GM12891 (cell line): ENCODE data around the gene PCDH15.

Source experiments
- PAX5 ChIP-seq: IDR thresholded peaks from 2 replicates; pipeline ENCODE4 v1.6.1; 2011; ENCODE audit warnings: low read length, moderate library complexity, mild to moderate bottlenecking; ENCODE audit not compliant: insufficient read depth, severe bottlenecking
- POLR2A ChIP-seq: IDR thresholded peaks from 2 replicates; pipeline ENCODE4 v1.6.1; 2011; ENCODE audit warnings: low read depth, low read length, control low read depth
- POLR2AphosphoS5 ChIP-seq: IDR thresholded peaks from 2 replicates; pipeline ENCODE4 v1.6.1; 2011; ENCODE audit warnings: low read depth, low read length, control low read depth
- POU2F2 ChIP-seq: IDR thresholded peaks from 2 replicates; pipeline ENCODE4 v1.6.1; 2011; ENCODE audit warnings: low read depth, mild to moderate bottlenecking, control low read depth, low read length, moderate library complexity
- SPI1 ChIP-seq: IDR thresholded peaks from 2 replicates; pipeline ENCODE4 v1.6.1; 2011; ENCODE audit warnings: low read depth, low read length, control low read depth
- TAF1 ChIP-seq: IDR thresholded peaks from 2 replicates; pipeline ENCODE4 v1.6.1; 2011; ENCODE audit warnings: low read depth, low read length, control low read depth

DNA sequence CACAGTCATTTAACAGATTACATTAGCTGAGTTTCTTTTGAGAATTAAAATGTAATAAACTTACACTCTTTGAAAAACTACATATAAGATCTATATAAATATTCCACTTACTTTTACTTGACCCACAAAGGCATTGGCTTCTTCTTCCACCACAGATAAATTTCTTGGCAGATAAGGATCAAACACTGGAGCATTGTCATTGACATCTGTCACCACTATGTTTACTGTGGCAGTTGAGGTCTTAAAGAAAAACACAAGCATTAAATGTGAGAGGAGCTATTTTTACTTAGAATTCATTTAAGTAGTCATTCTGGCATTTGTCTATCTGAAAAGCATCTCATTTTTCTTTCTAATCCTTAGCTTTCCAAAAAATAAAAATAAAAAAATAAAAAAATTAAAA lies 734.4 kb downstream of the PCDH15 start:
- TF ChIP-seq POLR2A (no peak), TAF1 (no peak), POLR2AphosphoS5 (no peak), POU2F2 (no peak), SPI1 (no peak), PAX5 (no peak)
